GM21367 (cell line): ENCODE data around the gene A4GNT.
"Not testable (repeated sequence)": the region's sequence is repeated elsewhere in the genome, so short reads cannot be mapped to it uniquely, and the experiment has no call there.

ENCODE experiments used
- ATAC-seq: cut with Tn5 transposase; IDR thresholded peaks from one replicate; pipeline ENCODE4 v1.9.1; 2021; ENCODE audit not compliant: unreplicated experiment

Gene A4GNT

GRCh38 chr3:138132239-138132638 lies at the start of gene A4GNT:
Gene A4GNT (minus strand): TSS chr3:138132390. CDS start chr3:138131256, 1,134 bp downstream.
- ATAC-seq, result no peak

GRCh38 chr3:138180375-138181029 lies 48.3 kb upstream of the A4GNT start:
- ATAC-seq, result no peak

DNA sequence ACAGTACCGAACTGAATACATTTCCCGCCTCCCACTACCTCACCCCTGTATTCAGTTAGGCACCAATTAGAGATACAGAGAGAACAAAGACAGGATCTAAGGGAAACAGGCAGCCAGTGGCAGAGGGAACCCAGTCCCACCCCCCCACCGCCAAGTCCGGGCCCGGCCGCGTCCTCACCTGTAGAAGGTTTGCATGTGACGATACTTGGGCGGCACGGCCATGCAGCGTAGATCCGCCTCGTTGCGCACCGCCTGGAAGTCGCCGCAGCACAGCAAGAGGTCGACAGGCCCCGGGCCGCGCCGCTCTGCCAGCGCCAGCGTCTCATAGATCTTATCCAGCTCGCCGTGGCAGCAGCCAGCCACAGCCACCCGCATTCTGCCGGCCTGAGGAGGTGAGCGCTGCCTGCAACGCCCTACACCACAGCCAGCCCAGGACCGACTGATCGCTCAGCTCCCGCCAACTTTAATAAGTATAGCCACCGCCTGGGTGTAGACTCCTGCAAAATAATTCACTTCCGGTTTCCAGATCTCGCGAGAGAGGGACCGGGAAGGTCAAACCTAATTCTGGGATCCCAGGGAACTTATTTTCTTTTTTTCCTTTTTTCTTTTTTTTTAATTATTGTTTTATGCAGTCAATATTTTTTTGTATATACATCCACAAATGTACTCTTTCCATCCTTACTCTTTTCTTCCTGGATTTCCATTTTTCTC lies 42.4 kb upstream of the A4GNT start, which contains the start of gene DBR1:
Gene DBR1, minus strand, starts transcription at position 501 of the 711 bp plus-strand sequence. Its CDS starts 126 bp downstream, at position 375.
- ATAC-seq, result peak; percentile 88

GRCh38 chr3:138173769-138174420 lies 41.7 kb upstream of the A4GNT start:
- no peak for ATAC-seq

- ATAC-seq, result no peak
Observed at GRCh38 chr3:138172625-138173024, 40.4 kb upstream of the A4GNT start.

DNA sequence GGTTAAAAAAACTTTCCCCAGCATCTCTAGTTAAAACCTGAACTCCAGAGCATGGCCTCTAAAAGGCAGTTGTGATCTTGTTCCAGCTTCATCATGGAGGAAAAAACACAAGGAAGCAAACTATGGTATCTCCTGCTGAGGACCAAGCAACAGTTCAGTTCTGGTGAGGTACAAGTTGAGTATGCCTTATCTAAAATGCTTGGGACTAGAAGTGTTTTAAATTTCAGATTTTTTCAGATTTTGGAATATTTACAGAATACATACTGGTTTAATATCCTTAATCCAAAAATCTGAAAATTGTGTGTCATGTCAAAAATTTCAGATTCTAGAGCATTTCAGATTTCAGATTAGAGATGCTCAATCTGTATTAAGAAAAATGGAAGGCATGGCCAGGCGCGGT lies 32.9 kb upstream of the A4GNT start:
- ATAC-seq, result no peak

GRCh38 chr3:138157743-138158142 lies 25.6 kb upstream of the A4GNT start:
- no peak for ATAC-seq

DNA sequence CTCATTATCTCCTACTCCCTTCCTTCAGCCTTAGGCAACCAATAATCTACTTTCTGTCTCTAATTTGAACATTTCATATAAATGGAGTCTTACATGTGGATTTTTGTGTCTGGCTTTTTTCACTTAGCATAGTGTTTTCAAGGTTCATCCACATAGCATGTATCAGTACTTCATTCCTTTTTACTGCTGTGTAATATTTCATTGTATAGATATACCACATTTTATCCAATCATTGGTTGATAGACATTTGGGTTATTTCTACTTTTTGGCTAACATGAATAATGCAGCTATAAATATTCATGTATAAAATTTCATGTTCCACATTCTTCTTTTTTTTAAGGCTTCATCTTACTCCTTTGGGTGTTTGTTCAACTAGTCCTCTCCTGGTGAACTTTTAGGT lies 22.3 kb upstream of the A4GNT start:
- no peak for ATAC-seq

DNA sequence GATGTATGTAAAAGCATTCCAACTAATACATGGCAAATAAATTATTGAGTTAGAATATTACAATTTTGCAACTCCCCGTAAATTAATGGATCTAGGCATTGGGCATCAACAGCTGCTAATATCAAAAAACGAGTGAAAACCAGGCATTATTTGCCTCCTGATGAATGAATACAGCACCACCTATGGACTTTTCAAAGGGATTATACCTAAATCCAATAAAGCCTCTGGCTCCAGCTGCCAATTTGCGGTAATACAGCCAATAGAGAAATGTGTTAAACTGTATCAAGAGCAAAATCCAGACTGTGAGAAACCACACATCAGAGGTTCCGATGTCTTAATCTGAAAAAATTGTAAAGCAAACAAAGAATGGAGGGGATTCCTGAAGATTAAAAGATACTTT lies 16.3 kb upstream of the A4GNT start:
- ATAC-seq, result no peak

- ATAC-seq, result not testable (repeated sequence)
Observed at GRCh38 chr3:138142181-138142580, 10.0 kb upstream of the A4GNT start.

GRCh38 chr3:138140940-138141339 lies 8.8 kb upstream of the A4GNT start:
- ATAC-seq, result no peak

- no peak for ATAC-seq
Observed at GRCh38 chr3:138139691-138140090, 7.5 kb upstream of the A4GNT start.

GRCh38 chr3:138137861-138138260 lies 5.7 kb upstream of the A4GNT start:
- no peak for ATAC-seq

DNA sequence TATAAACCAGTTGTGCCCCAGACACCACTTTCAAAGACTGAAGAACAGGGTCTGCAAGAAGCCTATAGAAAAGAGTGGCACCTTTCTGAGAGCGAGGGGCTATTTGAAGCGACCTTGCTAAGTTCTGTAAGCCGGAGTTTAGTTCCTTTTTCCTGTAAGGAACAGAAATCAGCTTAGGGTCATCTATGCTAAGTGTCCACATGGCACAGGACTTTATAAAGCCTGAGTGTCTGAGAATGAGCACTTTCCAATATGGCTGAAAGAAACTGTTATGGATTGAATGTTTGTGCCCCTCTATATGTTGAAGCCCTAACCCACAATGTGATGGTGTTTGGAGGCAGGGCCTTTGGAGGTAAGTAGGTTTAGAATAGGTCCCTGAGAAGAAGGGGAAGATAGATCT lies 4.0 kb upstream of the A4GNT start:
- ATAC-seq, result no peak

- no peak for ATAC-seq
Observed at GRCh38 chr3:138135833-138136194, 3.6 kb upstream of the A4GNT start.

- ATAC-seq, result no peak
Observed at GRCh38 chr3:138135146-138135832, 3.1 kb upstream of the A4GNT start.

DNA sequence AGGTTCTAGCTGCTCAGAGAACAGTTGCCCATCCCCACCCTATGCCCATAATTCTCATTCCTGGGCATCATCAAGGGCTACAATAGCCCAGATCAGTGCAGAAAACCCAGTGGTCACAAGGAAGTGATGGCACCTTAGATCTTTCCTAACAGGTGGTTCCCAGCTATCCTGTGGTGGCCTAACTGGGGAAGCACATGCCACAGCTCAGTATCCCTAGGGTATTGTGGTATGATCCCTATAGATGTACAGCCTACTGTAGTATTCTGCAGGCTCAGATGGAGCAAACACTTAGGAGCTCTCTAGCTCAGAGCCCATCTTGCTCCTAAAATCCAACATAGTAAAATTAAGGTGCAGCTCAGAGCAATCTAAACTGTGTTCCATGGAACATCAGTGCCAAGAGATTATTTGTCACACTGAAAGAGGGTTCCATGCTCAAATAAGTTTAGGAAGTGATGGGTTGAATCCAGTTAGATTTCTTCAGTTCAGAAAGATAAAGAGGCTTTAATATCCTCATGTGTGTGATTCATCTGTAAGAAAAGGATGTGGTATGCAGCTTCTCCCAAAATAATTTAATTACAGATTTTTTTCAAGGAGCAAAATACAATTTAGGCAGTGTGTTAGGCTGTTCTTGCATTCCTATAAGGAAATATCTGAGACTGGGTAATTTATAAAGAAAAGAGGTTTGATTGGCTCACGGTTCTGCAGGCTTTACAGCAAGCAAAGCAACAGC lies 4.4 kb downstream of the A4GNT start:
- ATAC-seq, result no peak

GRCh38 chr3:138125548-138126221 lies 6.5 kb downstream of the A4GNT start:
- no peak for ATAC-seq

- no peak for ATAC-seq
Observed at GRCh38 chr3:138124706-138125355, 7.4 kb downstream of the A4GNT start.

DNA sequence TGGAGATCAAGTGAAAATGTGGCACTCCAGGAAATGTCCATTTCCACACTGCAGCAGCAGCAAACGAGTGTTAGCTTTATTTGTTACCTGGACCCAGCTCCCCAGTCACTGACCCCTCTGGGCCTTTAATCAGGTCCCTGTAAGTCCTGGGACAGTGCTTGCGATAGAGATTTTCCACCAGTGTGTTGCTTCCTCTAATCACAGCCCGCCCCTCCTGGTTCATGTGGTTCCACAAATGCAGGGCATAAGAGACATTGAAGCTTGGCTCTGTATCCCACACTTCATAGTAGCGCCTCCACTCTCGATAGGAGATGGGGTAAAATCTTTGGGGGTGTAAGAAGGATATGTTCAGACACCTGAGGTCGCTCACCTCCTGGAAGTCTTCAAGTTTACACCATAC lies 8.0 kb downstream of the A4GNT start:
- no peak for ATAC-seq
